ENCODE measurements around the gene FCRLB.

DNA sequence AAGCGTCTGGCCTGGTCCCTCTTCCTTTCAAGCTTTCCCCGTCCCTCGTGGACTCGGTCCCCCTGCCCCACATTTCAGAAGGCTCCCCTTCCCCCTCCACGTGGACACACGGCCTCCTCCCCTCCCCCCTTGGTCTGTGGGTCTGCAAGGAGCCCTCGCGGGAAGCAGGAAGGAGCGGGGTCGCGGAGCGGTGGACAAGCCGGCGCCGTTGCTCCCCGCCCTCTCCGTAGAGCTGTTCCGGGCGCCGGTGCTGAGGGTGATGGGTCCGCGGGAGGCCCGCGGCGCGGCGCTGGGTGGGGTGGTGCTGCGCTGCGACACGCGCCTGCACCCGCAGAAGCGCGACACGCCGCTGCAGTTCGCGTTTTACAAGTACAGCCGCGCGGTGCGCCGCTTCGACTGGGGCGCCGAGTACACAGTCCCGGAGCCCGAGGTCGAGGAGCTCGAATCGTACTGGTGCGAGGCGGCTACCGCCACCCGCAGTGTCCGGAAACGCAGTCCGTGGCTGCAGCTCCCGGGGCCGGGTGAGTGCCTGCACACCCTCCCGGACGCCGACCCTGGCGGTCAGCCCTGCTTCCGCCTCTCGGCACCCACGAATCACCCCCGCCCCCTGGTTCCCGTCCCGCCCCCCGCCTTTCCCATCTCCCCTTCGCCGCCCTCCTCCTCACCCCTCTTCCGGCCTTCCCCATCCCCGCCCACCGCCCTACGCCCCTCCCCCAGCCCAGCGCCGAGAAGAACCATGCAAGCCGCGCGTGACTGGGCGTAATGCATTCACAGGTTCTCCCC lies 5.3 kb downstream of the FCRLB start:
- TF ChIP-seq, protein P1, sequence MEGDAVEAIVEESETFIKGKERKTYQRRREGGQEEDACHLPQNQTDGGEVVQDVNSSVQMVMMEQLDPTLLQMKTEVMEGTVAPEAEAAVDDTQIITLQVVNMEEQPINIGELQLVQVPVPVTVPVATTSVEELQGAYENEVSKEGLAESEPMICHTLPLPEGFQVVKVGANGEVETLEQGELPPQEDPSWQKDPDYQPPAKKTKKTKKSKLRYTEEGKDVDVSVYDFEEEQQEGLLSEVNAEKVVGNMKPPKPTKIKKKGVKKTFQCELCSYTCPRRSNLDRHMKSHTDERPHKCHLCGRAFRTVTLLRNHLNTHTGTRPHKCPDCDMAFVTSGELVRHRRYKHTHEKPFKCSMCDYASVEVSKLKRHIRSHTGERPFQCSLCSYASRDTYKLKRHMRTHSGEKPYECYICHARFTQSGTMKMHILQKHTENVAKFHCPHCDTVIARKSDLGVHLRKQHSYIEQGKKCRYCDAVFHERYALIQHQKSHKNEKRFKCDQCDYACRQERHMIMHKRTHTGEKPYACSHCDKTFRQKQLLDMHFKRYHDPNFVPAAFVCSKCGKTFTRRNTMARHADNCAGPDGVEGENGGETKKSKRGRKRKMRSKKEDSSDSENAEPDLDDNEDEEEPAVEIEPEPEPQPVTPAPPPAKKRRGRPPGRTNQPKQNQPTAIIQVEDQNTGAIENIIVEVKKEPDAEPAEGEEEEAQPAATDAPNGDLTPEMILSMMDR (IDR thresholded peaks at IDR 0.05): peak in 1 of 5 experiments; percentile 5
- peak; percentile 57 for TF ChIP-seq POLR2A (IDR thresholded peaks at IDR 0.05)
- peak; percentile 35 to 68 (median 53) for TF ChIP-seq POLR2AphosphoS5 (IDR thresholded peaks at IDR 0.05)
- TF ChIP-seq EP300 (IDR thresholded peaks at IDR 0.05; ENCODE audit: low read depth): no peak

Data from transverse colon (tissue), 4 donors.